SJCRH30 (cell line): ENCODE results near the gene DNAH17. TPM values are rescaled to one million over a fixed set of nuclear protein-coding genes. Genes with fewer than 3 reads are reported as not detected.
"Not testable (repeated sequence)": the region's sequence is repeated elsewhere in the genome, so short reads cannot be mapped to it uniquely, and the experiment has no call there.

Experiments used
- DNase-seq, 2 experiments: peaks; one replicate each; pipeline ENCODE4 v3.0.0-alpha.2; 2015 to 2020
- H3K27ac ChIP-seq: fragments of 250-450 bp; sonication (Bioruptor Pico); 2 replicates; pipeline ENCODE4 v1.5.1; 2020; ENCODE audit warnings: mild to moderate bottlenecking, moderate library complexity
- H3K27me3 ChIP-seq: fragments of 250-450 bp; sonication (Bioruptor Pico); 2 replicates; pipeline ENCODE4 v1.5.1; 2020; ENCODE audit warnings: mild to moderate bottlenecking, moderate library complexity
- H3K36me3 ChIP-seq: fragments of 250-450 bp; sonication (Bioruptor Pico); 2 replicates; pipeline ENCODE4 v1.5.1; 2020; ENCODE audit warnings: mild to moderate bottlenecking, moderate library complexity
- H3K4me1 ChIP-seq: fragments of 250-450 bp; sonication (Bioruptor Pico); 2 replicates; pipeline ENCODE4 v1.5.1; 2020; ENCODE audit warnings: mild to moderate bottlenecking, moderate library complexity
- H3K4me3 ChIP-seq: fragments of 250-450 bp; sonication (Bioruptor Pico); 2 replicates; pipeline ENCODE4 v1.5.1; 2020; ENCODE audit warnings: mild to moderate bottlenecking, moderate library complexity
- H3K9me3 ChIP-seq: fragments of 250-450 bp; sonication (Bioruptor Pico); replicated peaks from 2 replicates; pipeline ENCODE4 v1.5.1; 2020; ENCODE audit warnings: mild to moderate bottlenecking, moderate library complexity
- total RNA-seq: library from RNA; depleted of rRNA; stranded (reverse); fragments of >200 nt; shearing (Covaris generic); gene quantifications from 2 replicates; pipeline ENCODE4 v1.2.3, GENCODE V29; 2014

The DNAH17 gene
- total RNA-seq, 1 experiment from 2014 or later, result 3.1 TPM

DNA sequence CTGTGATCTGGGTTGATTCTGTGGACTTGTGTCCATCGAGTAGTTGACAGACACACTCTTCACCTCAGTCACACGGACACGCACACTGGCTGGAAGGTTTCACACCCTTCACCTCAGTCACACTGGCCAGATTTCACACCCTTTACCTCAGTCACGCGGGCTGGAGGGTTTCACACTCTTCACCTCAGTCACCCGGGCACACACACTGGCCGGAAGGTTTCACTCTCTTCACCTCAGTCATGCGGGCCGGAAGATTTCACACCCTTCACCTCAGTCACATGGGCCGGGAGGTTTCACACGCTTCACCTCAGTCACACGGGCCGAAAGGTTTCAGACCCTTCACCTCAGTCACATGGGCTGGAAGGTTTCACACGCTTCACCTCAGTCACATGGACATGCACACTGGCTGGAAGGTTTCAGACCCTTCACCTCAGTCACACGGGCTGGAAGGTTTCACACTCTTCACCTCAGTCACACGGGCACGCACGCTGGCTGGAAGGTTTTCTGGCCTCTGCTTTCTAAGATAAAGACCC lies 102.5 kb downstream of the DNAH17 start:
- no peak overlapping the region for H3K4me3 ChIP-seq
- H3K27ac ChIP-seq, result no peak overlapping the region
- no peak for DNase-seq
- no peaks in the 10 kb centered on the region for H3K9me3 ChIP-seq
- H3K27me3 ChIP-seq, result no peaks in the 10 kb centered on the region
- no peaks in the 10 kb centered on the region for H3K36me3 ChIP-seq
- no peaks in the 10 kb centered on the region for H3K4me1 ChIP-seq

DNA sequence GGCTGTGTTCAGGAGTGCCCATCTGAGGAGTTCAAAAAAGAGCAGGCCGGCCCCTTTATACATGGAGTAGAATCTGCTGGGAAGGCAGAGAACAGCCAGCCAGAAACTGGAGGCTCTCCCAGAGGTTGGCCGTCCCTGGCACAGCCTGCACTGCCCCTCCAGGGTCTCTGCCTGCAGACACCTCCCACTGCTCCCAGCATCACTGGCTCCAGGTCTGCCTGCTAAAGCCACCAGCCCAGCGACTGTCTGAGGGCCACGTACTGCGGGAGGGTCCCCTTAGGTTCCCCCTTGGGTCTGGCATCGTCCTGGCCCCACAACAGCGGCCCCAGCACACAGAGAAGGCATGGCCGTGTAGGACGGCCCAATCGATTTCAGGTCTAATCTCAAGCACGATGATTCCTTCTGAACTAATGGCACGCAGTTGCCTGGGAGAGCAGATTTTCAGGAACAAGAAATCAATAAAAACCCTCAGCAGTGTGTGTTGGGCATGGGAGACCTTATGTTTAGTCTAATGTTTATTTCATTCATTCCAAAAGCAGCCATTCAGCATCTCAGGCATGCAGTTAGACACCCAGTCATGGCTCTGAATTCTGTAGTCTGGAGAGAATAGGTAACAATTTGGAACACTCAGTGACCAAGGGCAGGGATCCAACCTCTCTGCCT lies 103.1 kb downstream of the DNAH17 start:
- H3K27ac ChIP-seq, result no peak overlapping the region
- no peaks in the 10 kb centered on the region for H3K9me3 ChIP-seq
- no peaks in the 10 kb centered on the region for H3K4me1 ChIP-seq
- no peak overlapping the region for H3K4me3 ChIP-seq
- DNase-seq, result no peak
- H3K27me3 ChIP-seq, result no peaks in the 10 kb centered on the region
- H3K36me3 ChIP-seq, result no peaks in the 10 kb centered on the region

DNA sequence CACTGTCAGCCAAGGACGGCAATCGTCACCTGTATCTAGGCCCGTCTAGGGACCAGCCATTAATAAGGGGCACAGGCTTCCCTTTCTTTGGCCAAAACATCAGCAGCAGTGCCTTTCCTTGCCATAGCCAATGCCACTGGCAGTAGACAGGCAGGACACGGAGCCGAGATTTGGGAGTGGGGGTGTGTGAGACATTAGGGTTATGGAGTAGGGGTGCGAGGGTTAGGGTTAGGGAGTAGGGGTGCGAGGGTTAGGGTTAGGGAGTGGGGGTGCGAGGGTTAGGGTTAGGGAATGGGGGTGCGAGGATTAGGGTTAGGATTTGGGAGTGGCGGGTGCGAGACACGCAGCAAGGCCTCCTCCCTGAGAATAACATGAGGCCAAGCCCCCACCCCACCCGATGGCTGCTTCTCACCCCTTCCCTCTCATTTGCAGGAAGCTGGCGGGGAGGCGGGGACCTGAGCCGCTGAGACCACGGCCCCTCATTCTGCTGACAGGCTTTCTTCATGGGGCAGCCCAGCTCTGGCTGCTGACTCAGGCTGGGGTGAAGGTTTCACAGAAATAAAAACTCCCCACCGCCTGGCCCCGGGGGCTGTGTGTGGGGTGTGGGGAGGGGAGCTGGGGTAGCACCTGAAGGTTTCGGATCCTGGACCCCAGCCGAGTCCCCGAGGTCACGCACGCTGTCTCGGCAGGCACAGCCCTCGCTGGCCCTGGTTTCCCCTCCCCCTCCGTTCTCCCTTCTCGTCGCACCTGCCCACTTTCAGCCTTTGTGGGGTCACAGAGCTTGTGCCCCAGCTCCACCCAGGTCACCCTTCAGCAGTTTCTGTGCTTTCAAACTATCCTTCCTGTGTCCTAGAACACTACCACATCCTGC lies 104.9 kb downstream of the DNAH17 start:
- Histone ChIP-seq H3K27ac (no peak overlapping the region), H3K4me1 (no peaks in the 10 kb centered on the region), H3K27me3 (no peaks in the 10 kb centered on the region), H3K9me3 (no peaks in the 10 kb centered on the region), H3K4me3 (no peak overlapping the region), H3K36me3 (no peaks in the 10 kb centered on the region)
- no peak for DNase-seq

DNA sequence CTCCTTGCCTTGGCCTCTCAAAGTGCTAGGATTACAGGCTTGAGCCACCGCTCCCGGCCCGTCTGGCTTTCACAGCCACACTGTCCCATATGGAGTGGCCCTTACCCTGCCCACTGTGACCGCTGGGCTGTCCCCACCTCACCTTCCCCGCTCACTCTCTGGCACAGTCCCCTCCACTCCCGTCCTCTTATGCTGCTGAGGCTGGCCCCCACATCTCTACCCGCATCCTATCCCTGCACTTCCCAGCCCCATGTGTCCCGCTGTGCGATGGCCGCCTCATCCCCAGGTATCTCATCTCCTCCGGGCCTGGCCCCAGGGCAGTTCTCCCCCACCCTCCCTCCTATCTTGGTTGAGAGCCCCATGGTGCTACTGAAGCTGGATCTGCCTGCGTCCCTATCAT lies 105.6 kb downstream of the DNAH17 start:
- DNase-seq, result no peak

DNA sequence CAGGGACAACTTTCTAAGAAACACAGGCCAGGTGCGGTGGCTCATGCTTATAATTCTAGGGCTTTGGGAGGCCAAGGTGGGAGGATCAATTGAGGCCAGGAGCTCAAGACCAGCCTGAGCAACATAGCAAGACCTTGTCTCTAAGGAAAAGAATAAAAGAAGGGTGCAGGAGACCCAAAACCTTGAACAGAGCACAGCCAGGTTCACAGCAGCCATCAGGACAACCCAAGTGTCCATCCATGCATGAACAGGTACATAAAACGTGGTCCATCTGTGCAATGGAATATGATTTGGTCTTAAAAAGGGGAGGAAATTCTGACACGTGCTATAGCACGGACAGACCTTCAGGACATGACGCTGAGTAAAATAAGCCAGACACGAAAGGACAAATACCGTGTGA lies 107.8 kb downstream of the DNAH17 start:
- Histone ChIP-seq H3K36me3 (no peaks in the 10 kb centered on the region), H3K27ac (no peak overlapping the region), H3K4me1 (no peaks in the 10 kb centered on the region), H3K27me3 (no peaks in the 10 kb centered on the region), H3K9me3 (no peaks in the 10 kb centered on the region), H3K4me3 (no peak overlapping the region)
- no peak for DNase-seq

More for the DNA sequence above, 105.6 kb downstream of the DNAH17 start:
- Histone ChIP-seq H3K4me3 (no peak overlapping the region), H3K27ac (no peak overlapping the region), H3K27me3 (no peaks in the 10 kb centered on the region), H3K4me1 (no peaks in the 10 kb centered on the region), H3K36me3 (no peaks in the 10 kb centered on the region), H3K9me3 (no peaks in the 10 kb centered on the region)

DNA sequence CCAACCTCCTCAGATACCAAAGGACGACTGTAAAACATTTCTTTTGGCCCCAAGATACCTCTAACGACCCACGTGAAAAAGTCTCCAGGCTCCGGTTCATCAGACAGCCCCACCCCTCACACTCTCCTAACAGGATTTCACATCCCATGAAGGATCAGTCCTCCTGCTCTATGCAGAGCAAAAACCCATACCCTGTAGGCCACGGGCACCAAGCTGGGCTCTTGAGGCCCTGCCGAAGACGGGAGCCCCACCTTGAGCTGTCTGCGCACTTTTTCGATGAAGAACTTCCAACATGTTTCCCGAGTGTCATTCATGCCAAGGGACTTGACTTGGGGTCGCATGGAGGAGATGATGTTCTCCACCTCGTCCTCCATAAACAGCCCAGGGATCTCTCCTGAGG lies 108.8 kb downstream of the DNAH17 start:
- Histone ChIP-seq H3K4me3 (no peak overlapping the region), H3K36me3 (no peaks in the 10 kb centered on the region), H3K27ac (no peak overlapping the region), H3K4me1 (no peaks in the 10 kb centered on the region), H3K9me3 (no peaks in the 10 kb centered on the region), H3K27me3 (no peaks in the 10 kb centered on the region)
- no peak for DNase-seq

DNA sequence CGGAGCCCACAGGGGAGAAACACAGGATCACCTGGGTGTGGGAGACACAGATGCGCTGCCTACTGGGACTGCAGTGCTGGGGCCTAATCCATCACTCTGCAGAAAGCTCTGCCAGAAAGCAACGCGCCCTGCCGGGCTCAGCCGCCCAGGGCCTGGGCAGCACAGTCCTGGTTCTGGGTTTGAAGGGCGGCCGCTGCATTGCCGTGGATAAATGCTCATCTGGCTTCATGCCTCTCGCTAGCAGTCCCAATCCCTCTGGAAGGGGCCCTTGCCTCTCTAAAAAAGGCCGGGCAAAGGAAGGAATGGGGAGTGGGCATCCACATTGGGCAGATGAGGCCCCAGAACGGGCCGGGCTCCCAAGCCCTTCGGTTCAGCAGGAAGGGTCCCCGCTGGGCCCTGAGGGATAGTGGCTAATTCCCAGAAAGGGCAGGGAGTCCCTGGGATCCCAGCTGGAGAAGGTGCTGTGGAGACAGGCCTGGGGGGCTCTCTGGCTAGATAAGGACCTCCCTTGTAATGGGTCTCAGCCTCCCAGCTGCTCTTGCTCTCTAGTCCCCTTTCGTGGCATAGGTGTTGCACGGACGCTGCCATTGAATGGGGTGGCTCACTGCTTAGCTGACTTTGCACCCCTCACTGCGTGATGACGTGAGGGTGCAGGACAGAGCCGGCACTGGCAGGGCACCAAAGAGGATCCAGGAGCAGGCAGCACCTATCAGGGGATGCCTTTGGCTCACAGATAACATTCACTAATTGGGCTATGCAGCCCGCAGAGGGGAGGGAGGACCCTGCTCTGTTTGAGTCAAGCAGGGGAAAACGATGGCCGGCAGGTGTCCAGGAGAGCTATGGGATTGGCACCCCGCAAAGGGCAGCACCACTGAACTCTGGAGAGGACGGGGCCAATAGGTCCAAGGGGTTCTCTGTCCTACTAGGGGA lies 110.1 kb downstream of the DNAH17 start:
- H3K36me3 ChIP-seq, result no peaks in the 10 kb centered on the region
- H3K27me3 ChIP-seq, result no peaks in the 10 kb centered on the region
- no peak for DNase-seq
- no peaks in the 10 kb centered on the region for H3K4me1 ChIP-seq
- H3K4me3 ChIP-seq, result no peak overlapping the region
- no peak overlapping the region for H3K27ac ChIP-seq
- no peaks in the 10 kb centered on the region for H3K9me3 ChIP-seq

DNA sequence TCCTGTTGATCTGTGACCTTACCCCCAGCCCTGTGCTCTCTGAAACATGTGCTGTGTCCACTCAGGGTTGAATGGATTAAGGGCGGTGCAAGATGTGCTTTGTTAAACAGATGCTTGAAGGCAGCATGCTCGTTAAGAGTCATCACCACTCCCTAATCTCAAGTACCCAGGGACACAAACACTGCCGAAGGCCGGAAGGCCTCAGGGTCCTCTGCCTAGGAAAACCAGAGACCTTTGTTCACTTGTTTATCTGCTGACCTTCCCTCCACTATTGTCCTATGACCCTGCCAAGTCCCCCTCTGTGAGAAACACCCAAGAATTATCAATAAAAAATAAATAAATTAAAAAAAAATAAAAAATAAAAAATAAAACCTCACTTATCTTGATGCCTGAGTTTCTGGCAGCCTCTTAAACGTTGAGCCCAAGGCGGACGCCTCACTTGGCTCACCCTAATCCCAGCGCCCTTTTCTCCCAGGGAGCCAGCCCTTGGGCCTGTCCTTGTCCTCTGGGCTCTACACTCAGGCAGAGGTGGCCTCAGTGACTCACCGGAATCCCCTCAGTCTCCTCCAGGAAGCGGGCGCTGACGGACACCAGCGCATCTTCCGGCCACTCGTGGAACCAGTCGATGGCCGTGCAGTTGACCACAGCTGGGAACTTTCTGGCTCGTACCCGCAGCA lies 110.9 kb downstream of the DNAH17 start:
- not testable (repeated sequence) for DNase-seq, H3K36me3 ChIP-seq, H3K4me1 ChIP-seq, H3K9me3 ChIP-seq, H3K27me3 ChIP-seq, H3K27ac ChIP-seq, H3K4me3 ChIP-seq

DNA sequence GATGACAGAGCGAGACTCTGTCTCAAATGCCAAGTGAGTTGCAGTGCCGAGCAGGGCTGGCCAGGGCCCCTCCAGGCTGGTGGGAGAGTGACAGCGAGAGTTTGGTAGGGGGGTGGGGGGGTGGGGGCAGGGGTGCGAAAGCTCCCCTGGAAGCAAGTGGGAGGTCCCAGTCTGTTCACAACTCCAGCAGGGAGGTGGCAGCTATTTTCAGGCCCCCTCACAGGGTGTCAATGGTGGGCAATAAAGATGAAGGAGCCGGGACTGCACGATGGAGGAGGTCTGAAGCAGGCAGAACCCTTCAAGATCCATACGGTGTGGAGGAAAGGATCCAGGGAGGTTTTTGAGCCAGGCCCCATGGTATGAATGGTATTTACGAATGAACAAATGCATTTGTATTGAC lies 115.0 kb downstream of the DNAH17 start:
- Histone ChIP-seq H3K27me3 (no peaks in the 10 kb centered on the region), H3K9me3 (no peaks in the 10 kb centered on the region), H3K36me3 (no peaks in the 10 kb centered on the region), H3K4me1 (peaks cover 2% of the 10 kb centered on the region; the same call in 1 of the 2 replicates), H3K4me3 (no peak overlapping the region), H3K27ac (no peak overlapping the region)
- no peak for DNase-seq

DNA sequence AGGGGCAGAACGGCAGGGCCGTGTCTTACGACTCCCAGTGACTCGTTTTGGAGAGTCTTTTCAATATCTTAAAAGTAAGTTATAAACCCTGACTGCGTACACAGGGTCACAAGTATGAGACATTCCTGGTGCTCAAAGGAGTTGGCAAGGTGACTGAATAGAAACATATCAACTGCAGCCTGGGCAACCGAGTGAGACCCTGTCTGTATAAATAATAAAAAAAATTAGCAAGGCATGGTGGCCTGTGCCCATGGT lies 115.5 kb downstream of the DNAH17 start:
- Histone ChIP-seq H3K27ac (no peak overlapping the region), H3K4me1 (peaks cover 2% of the 10 kb centered on the region; the same call in 1 of the 2 replicates), H3K4me3 (no peak overlapping the region), H3K36me3 (no peaks in the 10 kb centered on the region), H3K27me3 (no peaks in the 10 kb centered on the region), H3K9me3 (no peaks in the 10 kb centered on the region)
- DNase-seq, result no peak

DNA sequence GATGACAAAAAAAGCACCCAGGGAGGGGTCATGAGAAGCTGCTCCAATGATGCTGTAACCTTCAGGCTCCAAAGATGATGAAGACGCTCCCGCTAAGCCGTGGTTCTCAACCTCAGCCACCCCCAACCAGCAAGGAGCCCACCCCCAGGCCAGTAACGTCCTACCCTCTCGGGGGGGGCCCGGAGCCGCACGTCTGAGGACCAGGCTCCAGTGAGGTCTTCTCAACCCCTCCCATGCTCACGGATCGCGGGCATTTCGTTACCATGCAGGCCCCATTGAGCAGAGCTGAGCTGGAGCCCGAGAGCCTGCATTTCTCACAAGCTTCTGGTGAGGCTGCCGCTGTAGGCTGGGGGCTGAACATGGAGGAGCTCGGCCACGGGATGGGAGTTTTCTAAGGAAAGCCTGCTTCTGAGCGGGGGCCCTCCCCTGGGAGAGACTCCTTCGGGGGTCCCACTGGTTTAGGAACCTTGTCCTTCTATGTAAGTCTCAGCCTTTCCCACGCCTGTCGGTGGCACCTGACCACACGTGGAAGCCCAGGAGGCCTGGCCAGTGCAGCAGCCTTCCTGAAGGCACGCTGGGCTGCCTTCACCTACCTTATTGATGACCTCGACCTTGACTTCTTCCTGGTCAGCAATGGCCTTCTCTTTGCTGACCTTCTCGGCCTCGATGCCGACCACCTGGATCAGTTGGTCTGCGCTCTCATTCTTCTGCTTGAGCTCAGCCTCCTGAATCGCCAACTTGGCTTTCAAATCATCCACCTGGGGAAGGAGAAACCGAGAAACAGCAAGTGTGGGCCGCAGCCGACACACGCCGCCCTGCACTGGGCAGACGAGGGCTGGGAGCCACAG lies 116.0 kb downstream of the DNAH17 start:
- no peaks in the 10 kb centered on the region for H3K27me3 ChIP-seq
- H3K4me3 ChIP-seq, result no peak overlapping the region
- H3K36me3 ChIP-seq, result no peaks in the 10 kb centered on the region
- DNase-seq, result no peak
- H3K27ac ChIP-seq, result no peak overlapping the region
- H3K9me3 ChIP-seq, result no peaks in the 10 kb centered on the region
- peaks cover 2% of the 10 kb centered on the region; the same call in 1 of the 2 replicates for H3K4me1 ChIP-seq

DNA sequence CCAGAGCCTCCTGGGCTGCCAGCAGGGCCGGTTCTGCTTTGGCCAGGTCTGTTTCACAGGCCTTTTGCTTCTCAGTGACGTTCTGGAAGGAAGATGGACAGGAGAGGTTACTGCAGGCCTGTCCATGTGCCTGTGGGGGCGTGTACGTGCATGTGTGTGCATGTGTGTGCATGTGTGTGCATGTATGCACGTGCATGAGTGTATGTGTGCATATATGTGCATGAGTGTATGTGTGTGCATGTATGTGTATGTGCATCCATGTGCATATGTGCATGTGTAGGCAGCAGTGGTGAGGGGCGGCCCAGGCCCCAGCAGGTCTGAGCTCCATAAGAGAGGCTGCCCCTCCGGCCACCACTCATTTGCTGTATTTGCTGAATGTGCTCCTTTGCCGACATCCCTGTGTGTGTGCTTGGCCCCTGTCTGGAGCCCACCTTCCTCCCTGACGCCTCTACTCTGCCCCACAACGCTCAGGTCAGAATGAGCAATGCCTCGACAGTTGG lies 117.0 kb downstream of the DNAH17 start:
- H3K4me1 ChIP-seq, result peaks cover 2% of the 10 kb centered on the region; the same call in 1 of the 2 replicates
- H3K36me3 ChIP-seq, result no peaks in the 10 kb centered on the region
- no peak overlapping the region for H3K27ac ChIP-seq
- no peaks in the 10 kb centered on the region for H3K9me3 ChIP-seq
- no peaks in the 10 kb centered on the region for H3K27me3 ChIP-seq
- H3K4me3 ChIP-seq, result no peak overlapping the region
- no peak for DNase-seq

DNA sequence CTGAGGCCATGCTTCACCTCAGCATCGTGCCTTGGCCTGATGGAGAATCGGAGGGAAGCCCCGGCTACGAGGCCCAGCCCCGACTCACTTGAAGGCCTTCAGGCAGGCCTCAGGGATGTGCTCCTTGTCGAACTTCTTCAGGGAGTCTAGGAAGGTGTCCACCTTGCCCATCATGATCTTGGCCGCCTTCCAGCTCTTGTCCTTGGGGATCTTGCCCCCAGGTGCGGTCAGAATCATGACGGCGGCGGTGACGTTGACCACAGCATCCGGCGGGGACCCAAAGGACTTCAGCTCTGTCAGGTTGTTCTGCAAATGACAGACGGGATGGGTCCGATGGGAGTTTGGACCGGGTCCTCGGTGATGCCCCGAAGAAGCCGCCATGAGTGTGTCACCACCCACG lies 117.5 kb downstream of the DNAH17 start:
- no peaks in the 10 kb centered on the region for H3K27me3 ChIP-seq
- H3K4me3 ChIP-seq, result no peak overlapping the region
- peaks cover 2% of the 10 kb centered on the region; the same call in 1 of the 2 replicates for H3K4me1 ChIP-seq
- no peaks in the 10 kb centered on the region for H3K9me3 ChIP-seq
- H3K27ac ChIP-seq, result no peak overlapping the region
- H3K36me3 ChIP-seq, result no peaks in the 10 kb centered on the region
- DNase-seq, result no peak
